H1 (cell line): ENCODE results near the gene PPM1L. TPM values are rescaled to one million over a fixed set of nuclear protein-coding genes. Genes with fewer than 3 reads are reported as not detected.

ENCODE experiments used
- CHD7 ChIP-seq: fragments of 300-600 bp; sonication (generic); IDR thresholded peaks from 2 replicates; pipeline ENCODE4 v1.7.1; 2012; ENCODE audit warnings: low read length, moderate library complexity, mild to moderate bottlenecking, inconsistent platforms; ENCODE audit not compliant: insufficient replicate concordance
- CTBP2 ChIP-seq: IDR thresholded peaks from 2 replicates; pipeline ENCODE4 v1.7.0; 2011; ENCODE audit warnings: borderline replicate concordance, mild to moderate bottlenecking, moderate library complexity, mixed read lengths, low read length; ENCODE audit not compliant: insufficient read depth, insufficient read length
- GTF2F1 ChIP-seq: IDR thresholded peaks from 2 replicates; pipeline ENCODE4 v1.6.1; 2012; ENCODE audit warnings: low read depth, low read length, improper control_type of control experiment, borderline replicate concordance
- KDM1A ChIP-seq: fragments of 200-600, 300-600 bp; sonication (generic); IDR thresholded peaks from 2 replicates; pipeline ENCODE4 v1.7.1; 2016; ENCODE audit warnings: mild to moderate bottlenecking, low read length, borderline replicate concordance
- KDM5A ChIP-seq: fragments of 200-600 bp; IDR thresholded peaks from 2 replicates; pipeline ENCODE4 v1.7.1; 2012; ENCODE audit warnings: mild to moderate bottlenecking, low read length, inconsistent platforms, mixed read lengths
- POU5F1 ChIP-seq: IDR thresholded peaks from 2 replicates; pipeline ENCODE4 v1.6.1; 2011; ENCODE audit warnings: low read depth, mild to moderate bottlenecking, low read length, moderate library complexity
- RBBP5 ChIP-seq: IDR thresholded peaks from 2 replicates; pipeline ENCODE4 v1.7.1; 2012; ENCODE audit warnings: low read depth, mild to moderate bottlenecking, inconsistent platforms, low read length, moderate library complexity, borderline replicate concordance
- YY1 ChIP-seq: IDR thresholded peaks from 2 replicates; pipeline ENCODE4 v1.6.1; 2011; ENCODE audit warnings: low read depth, mild to moderate bottlenecking, low read length
- polyA plus RNA-seq, 7 experiments: library from polyadenylated mRNA; depleted of rRNA in 3 of 7; stranded (reverse) in 5 of 7; unstranded in 2 of 7; fragments of >200 nt in 5 of 7; fragments of 200-250 nt in 2 of 7; gene quantifications; 1 replicate in 5 of 7; 2 replicates in 1 of 7; 4 replicates in 1 of 7; pipeline versions ENCODE4 v1.2.1 to v1.2.3, GENCODE V29; 2011 to 2013; ENCODE audit warnings: missing spikeins in 2 of 7, mixed read lengths in 2 of 7
- total RNA-seq: library from RNA; stranded (reverse); fragmentation: NEBNext Ultra II Directional; extraction: Animal tissue kit (Norgen Biotek cat#: 25700); gene quantifications from 2 replicates; pipeline ENCODE4 v1.2.1, GENCODE V29; 2021

PPM1L gene
- total and polyA plus RNA-seq, 2 of the 8 experiments (the other 6 are each of a cell fraction or from before 2014, with no cell fraction given) = 2.8 to 18.1 TPM

- no peak for TF ChIP-seq CHD7
- no peak for TF ChIP-seq KDM5A
- no peak for TF ChIP-seq RBBP5
- no peak for TF ChIP-seq YY1
- TF ChIP-seq KDM1A = no peak
- TF ChIP-seq CTBP2 = no peak
- no peak for TF ChIP-seq POU5F1
- no peak for TF ChIP-seq GTF2F1
Observed at GRCh38 chr3:160980740-160981139, 224.7 kb downstream of the PPM1L start (continued).
